Femur (tissue), 1 donor: Measurements from ENCODE around the gene KRTAP4-6.
"Not testable (repeated sequence)": the region's sequence is repeated elsewhere in the genome, so short reads cannot be mapped to it uniquely, and the experiment has no call there.

Source experiments
- DNase-seq: peaks from one replicate; pipeline ENCODE4 v3.0.0-alpha.2; 2017

Gene KRTAP4-6

GRCh38 chr17:41145261-41145660 is 4.9 kb upstream of the KRTAP4-6 start:
- DNase-seq: no peak

- DNase-seq: no peak
Measured at GRCh38 chr17:41144846-41145245, 4.5 kb upstream of the KRTAP4-6 start.

GRCh38 chr17:41141361-41141760 is 1.0 kb upstream of the KRTAP4-6 start:
- no peak for DNase-seq

GRCh38 chr17:41139865-41140264 is 479 bp downstream of the KRTAP4-6 start:
- DNase-seq: not testable (repeated sequence)

GRCh38 chr17:41133880-41134735 is 6.2 kb downstream of the KRTAP4-6 start:
- no peak for DNase-seq

- DNase-seq: no peak
Measured at GRCh38 chr17:41131979-41132378, 8.4 kb downstream of the KRTAP4-6 start.

GRCh38 chr17:41127371-41127770 is 13.0 kb downstream of the KRTAP4-6 start:
- DNase-seq: no peak

GRCh38 chr17:41126412-41126811 is 13.9 kb downstream of the KRTAP4-6 start:
- no peak for DNase-seq

- no peak for DNase-seq
Measured at GRCh38 chr17:41125064-41125463, 15.3 kb downstream of the KRTAP4-6 start.

- not testable (repeated sequence) for DNase-seq
Measured at GRCh38 chr17:41123991-41124371, 16.4 kb downstream of the KRTAP4-6 start, which contains the start of gene KRTAP4-12. Gene KRTAP4-12 (minus strand): TSS chr17:41124182. CDS start chr17:41124122, 60 bp downstream.

- not testable (repeated sequence) for DNase-seq
Measured at GRCh38 chr17:41123292-41123990, 16.9 kb downstream of the KRTAP4-6 start.

- DNase-seq: no peak
Measured at GRCh38 chr17:41121742-41122141, 18.6 kb downstream of the KRTAP4-6 start.

- DNase-seq: not testable (repeated sequence)
Measured at GRCh38 chr17:41119696-41120690, 20.4 kb downstream of the KRTAP4-6 start.

GRCh38 chr17:41118721-41119120 is 21.6 kb downstream of the KRTAP4-6 start:
- no peak for DNase-seq

GRCh38 chr17:41117846-41118386 is 22.4 kb downstream of the KRTAP4-6 start, which contains the start of gene KRTAP4-11:
Gene KRTAP4-11 (minus strand): TSS chr17:41118373. CDS start chr17:41118315, 58 bp downstream.
- DNase-seq: not testable (repeated sequence)

- no peak for DNase-seq
Measured at GRCh38 chr17:41116297-41116696, 24.0 kb downstream of the KRTAP4-6 start.

GRCh38 chr17:41111151-41111885 is 29.0 kb downstream of the KRTAP4-6 start:
- DNase-seq: no peak

GRCh38 chr17:41108728-41109386 is 31.5 kb downstream of the KRTAP4-6 start:
- not testable (repeated sequence) for DNase-seq

GRCh38 chr17:41107941-41108450 is 32.3 kb downstream of the KRTAP4-6 start:
- no peak for DNase-seq

- DNase-seq: not testable (repeated sequence)
Measured at GRCh38 chr17:41105347-41105746, 35.0 kb downstream of the KRTAP4-6 start, which contains the start of gene KRTAP4-9. Gene KRTAP4-9 (plus strand): TSS chr17:41105389. CDS start chr17:41105389, 0 bp downstream.
